Measurements from ENCODE around the gene TPPP. TPM values are rescaled to one million over a fixed set of nuclear protein-coding genes. Genes with fewer than 3 reads are reported as not detected.
"Not testable (repeated sequence)": the region's sequence is repeated elsewhere in the genome, so short reads cannot be mapped to it uniquely, and the experiment has no call there.

The TPPP gene
- total RNA-seq, 2 donors from 2014 or later: 12.2 to 15.7 TPM

- DNase-seq (ENCODE audit: low spot score); H3K4me1 ChIP-seq; H3K4me3 ChIP-seq; H3K9me3 ChIP-seq; H3K27me3 ChIP-seq; H3K27ac ChIP-seq; H3K36me3 ChIP-seq: not testable (repeated sequence)
Measured at GRCh38 chr5:713686-714085, 20.5 kb upstream of the TPPP start.

GRCh38 chr5:708848-709517 lies 15.8 kb upstream of the TPPP start:
- H3K36me3 ChIP-seq; H3K4me1 ChIP-seq; DNase-seq (ENCODE audit: low spot score); H3K9me3 ChIP-seq; H3K4me3 ChIP-seq; H3K27me3 ChIP-seq; H3K27ac ChIP-seq: not testable (repeated sequence)

GRCh38 chr5:708374-708773 lies 15.2 kb upstream of the TPPP start:
- not testable (repeated sequence) for H3K27ac ChIP-seq; H3K27me3 ChIP-seq; DNase-seq (ENCODE audit: low spot score); H3K4me3 ChIP-seq; H3K36me3 ChIP-seq; H3K9me3 ChIP-seq; H3K4me1 ChIP-seq

GRCh38 chr5:706127-706526 lies 13.0 kb upstream of the TPPP start:
- DNase-seq (ENCODE audit: low spot score); H3K4me3 ChIP-seq; H3K27ac ChIP-seq; H3K27me3 ChIP-seq; H3K4me1 ChIP-seq; H3K36me3 ChIP-seq; H3K9me3 ChIP-seq: not testable (repeated sequence)

GRCh38 chr5:696753-697702 lies 3.9 kb upstream of the TPPP start:
- not testable (repeated sequence) for H3K36me3 ChIP-seq; H3K27ac ChIP-seq; H3K4me1 ChIP-seq; H3K27me3 ChIP-seq; H3K9me3 ChIP-seq; DNase-seq (ENCODE audit: low spot score); H3K4me3 ChIP-seq

GRCh38 chr5:696191-696590 lies 3.0 kb upstream of the TPPP start:
- not testable (repeated sequence) for H3K36me3 ChIP-seq; H3K4me1 ChIP-seq; H3K27ac ChIP-seq; H3K4me3 ChIP-seq; H3K9me3 ChIP-seq; H3K27me3 ChIP-seq; DNase-seq (ENCODE audit: low spot score)

GRCh38 chr5:695475-695874 lies 2.3 kb upstream of the TPPP start:
- H3K36me3 ChIP-seq; DNase-seq (ENCODE audit: low spot score); H3K27ac ChIP-seq; H3K4me3 ChIP-seq; H3K9me3 ChIP-seq; H3K4me1 ChIP-seq; H3K27me3 ChIP-seq: not testable (repeated sequence)

GRCh38 chr5:694042-694431 lies 885 bp upstream of the TPPP start:
- not testable (repeated sequence) for H3K4me1 ChIP-seq; H3K9me3 ChIP-seq; DNase-seq (ENCODE audit: low spot score); H3K27me3 ChIP-seq; H3K36me3 ChIP-seq
- Histone ChIP-seq H3K4me3 (peak overlapping the region; percentile 64 to 76), H3K27ac (peak overlapping the region in 1 of 2 donors; percentile 93)

GRCh38 chr5:692529-693041 lies 567 bp downstream of the TPPP start:
- H3K9me3 ChIP-seq; DNase-seq (ENCODE audit: low spot score); H3K36me3 ChIP-seq; H3K27me3 ChIP-seq; H3K4me1 ChIP-seq: not testable (repeated sequence)
- H3K27ac ChIP-seq: peak overlapping the region; percentile 81 to 88
- H3K4me3 ChIP-seq: peak overlapping the region; percentile 59 to 64

- Histone ChIP-seq H3K9me3 (no peaks in the 10 kb centered on the region), H3K27ac (peak overlapping the region; percentile 81 to 88), H3K27me3 (no peaks in the 10 kb centered on the region), H3K4me3 (peak overlapping the region; percentile 59 to 64), H3K4me1 (no peaks in the 10 kb centered on the region), H3K36me3 (no peaks in the 10 kb centered on the region)
- no peak for DNase-seq (ENCODE audit: low spot score)
- TF ChIP-seq CTCF (IDR thresholded peaks at IDR 0.05): no peak
Measured at GRCh38 chr5:691817-692528, 1.2 kb downstream of the TPPP start.

GRCh38 chr5:691049-691448 lies 2.1 kb downstream of the TPPP start:
- not testable (repeated sequence) for H3K36me3 ChIP-seq; DNase-seq (ENCODE audit: low spot score); H3K9me3 ChIP-seq; H3K4me1 ChIP-seq; H3K4me3 ChIP-seq; H3K27me3 ChIP-seq
- H3K27ac ChIP-seq: peak overlapping the region in 1 of 2 donors; percentile 61

- H3K4me1 ChIP-seq; H3K27me3 ChIP-seq; H3K9me3 ChIP-seq; H3K4me3 ChIP-seq; DNase-seq (ENCODE audit: low spot score); H3K27ac ChIP-seq; H3K36me3 ChIP-seq: not testable (repeated sequence)
Measured at GRCh38 chr5:690293-690692, 2.9 kb downstream of the TPPP start.

- H3K36me3 ChIP-seq; H3K4me1 ChIP-seq; DNase-seq (ENCODE audit: low spot score); H3K4me3 ChIP-seq; H3K9me3 ChIP-seq; H3K27ac ChIP-seq; H3K27me3 ChIP-seq: not testable (repeated sequence)
Measured at GRCh38 chr5:688348-689010, 4.7 kb downstream of the TPPP start.
